WTC11 (cell line): ENCODE measurements around the gene SLC37A1. TPM values are rescaled to one million over a fixed set of nuclear protein-coding genes. Genes with fewer than 3 reads are reported as not detected.

Source experiments
- ATAC-seq: fragments of 200-7000 bp; cut with Tn5 transposase; 2 replicates; pipeline ENCODE4 v1.10.0; 2021; ENCODE audit warnings: mild to moderate bottlenecking, moderate library complexity
- CTCF ChIA-PET: fragments of 300-600 bp; sonication (Branson Sonifier 250); formaldehyde crosslinking; loops from one replicate; lab custom pipeline; 2021; ENCODE audit warnings: antibody characterized with exemption; lab: Charles Lee
- POLR2A ChIA-PET: fragments of 350-600 bp; sonication (Branson Sonifier 250); formaldehyde crosslinking; loops from one replicate; lab custom pipeline; 2021; ENCODE audit warnings: antibody characterized with exemption; lab: Charles Lee
- DNase-seq: peaks from one replicate; pipeline ENCODE4 v3.0.0; 2021; ENCODE audit warnings: low spot score
- H3K27ac Mint-ChIP-seq: 2 replicates; pipeline ENCODE4 v1.8.0; 2021; ENCODE audit warnings: mixed read lengths
- H3K27me3 Mint-ChIP-seq: 2 replicates; pipeline ENCODE4 v1.8.0; 2021; ENCODE audit warnings: low read depth, mild to moderate bottlenecking, moderate library complexity, mixed read lengths
- H3K36me3 Mint-ChIP-seq: 2 replicates; pipeline ENCODE4 v1.8.0; 2021; ENCODE audit warnings: mixed read lengths
- H3K4me1 Mint-ChIP-seq: 2 replicates; pipeline ENCODE4 v1.8.0; 2022; ENCODE audit warnings: mixed read lengths
- H3K4me3 Mint-ChIP-seq: 2 replicates; pipeline ENCODE4 v1.8.0; 2021; ENCODE audit warnings: mild to moderate bottlenecking, moderate library complexity, mixed read lengths
- H3K9me3 Mint-ChIP-seq: 2 replicates; pipeline ENCODE4 v1.8.0; 2021; ENCODE audit warnings: mixed read lengths
- ATF1 ChIP-seq: sonication (generic); formaldehyde crosslinking; IDR thresholded peaks from 2 replicates; pipeline ENCODE4 v1.8.1; 2023; ENCODE audit warnings: mild to moderate bottlenecking, moderate library complexity, missing genetic modification reagents
- EMX1 ChIP-seq: fragments of 250-450 bp; sonication (Bioruptor Pico); IDR thresholded peaks from 2 replicates; pipeline ENCODE4 v1.8.0; 2021; ENCODE audit warnings: mild to moderate bottlenecking
- ESRRA ChIP-seq: sonication (generic); formaldehyde crosslinking; IDR thresholded peaks from 2 replicates; pipeline ENCODE4 v1.8.1; 2022; ENCODE audit warnings: mild to moderate bottlenecking, missing genetic modification reagents, borderline replicate concordance
- FOXJ3 ChIP-seq: sonication (generic); formaldehyde crosslinking; IDR thresholded peaks from 2 replicates; pipeline ENCODE4 v1.9.0; 2021; ENCODE audit warnings: missing genetic modification reagents, mild to moderate bottlenecking, borderline replicate concordance
- FOXK1 ChIP-seq: sonication (generic); formaldehyde crosslinking; IDR thresholded peaks from 2 replicates; pipeline ENCODE4 v1.8.0; 2022; ENCODE audit warnings: mild to moderate bottlenecking, moderate library complexity, missing genetic modification reagents
- FOXP1 ChIP-seq: sonication (generic); formaldehyde crosslinking; IDR thresholded peaks from 2 replicates; pipeline ENCODE4 v1.8.0; 2022; ENCODE audit warnings: missing genetic modification reagents, mild to moderate bottlenecking, moderate library complexity, borderline replicate concordance
- GRHL2 ChIP-seq: fragments of 250-450 bp; sonication (Bioruptor Pico); IDR thresholded peaks from 2 replicates; pipeline ENCODE4 v1.8.0; 2022; ENCODE audit warnings: mild to moderate bottlenecking, moderate library complexity; ENCODE audit not compliant: insufficient replicate concordance, severe bottlenecking
- MXD4 ChIP-seq: fragments of 250-450 bp; sonication (Bioruptor Pico); IDR thresholded peaks from 2 replicates; pipeline ENCODE4 v1.8.0; 2021; ENCODE audit warnings: mild to moderate bottlenecking, moderate library complexity, borderline replicate concordance
- NFATC4 ChIP-seq: fragments of 250-450 bp; sonication (Bioruptor Pico); IDR thresholded peaks from 2 replicates; pipeline ENCODE4 v1.9.0; 2021; ENCODE audit warnings: mild to moderate bottlenecking
- NR1H2 ChIP-seq: sonication (generic); formaldehyde crosslinking; IDR thresholded peaks from 2 replicates; pipeline ENCODE4 v1.9.0; 2021; ENCODE audit warnings: mild to moderate bottlenecking, moderate library complexity, missing genetic modification reagents
- OVOL2 ChIP-seq: fragments of 250-450 bp; sonication (Bioruptor Pico); IDR thresholded peaks from 2 replicates; pipeline ENCODE4 v1.9.0; 2021; ENCODE audit warnings: mild to moderate bottlenecking, borderline replicate concordance
- RELA ChIP-seq: sonication (generic); formaldehyde crosslinking; IDR thresholded peaks from 2 replicates; pipeline ENCODE4 v1.8.1; 2022; ENCODE audit warnings: missing genetic modification reagents, mild to moderate bottlenecking, borderline replicate concordance
- SMAD3 ChIP-seq: sonication (generic); formaldehyde crosslinking; IDR thresholded peaks from 2 replicates; pipeline ENCODE4 v1.8.0; 2022; ENCODE audit warnings: missing genetic modification reagents, mild to moderate bottlenecking, borderline replicate concordance
- SMAD4 ChIP-seq: sonication (generic); formaldehyde crosslinking; IDR thresholded peaks from 2 replicates; pipeline ENCODE4 v1.8.0; 2022; ENCODE audit warnings: mild to moderate bottlenecking, missing genetic modification reagents
- SOX15 ChIP-seq: fragments of 250-450 bp; sonication (Bioruptor Pico); IDR thresholded peaks from 2 replicates; pipeline ENCODE4 v1.9.0; 2021; ENCODE audit warnings: mild to moderate bottlenecking
- SP1 ChIP-seq: sonication (generic); formaldehyde crosslinking; conservative IDR thresholded peaks from 2 replicates; pipeline ENCODE4 v1.8.1; 2022; ENCODE audit warnings: missing genetic modification reagents
- ZNF423 ChIP-seq: fragments of 250-450 bp; sonication (Bioruptor Pico); IDR thresholded peaks from 2 replicates; pipeline ENCODE4 v2.1.2; 2022; ENCODE audit warnings: mild to moderate bottlenecking, moderate library complexity
- ZNF671 ChIP-seq: fragments of 250-450 bp; sonication (Bioruptor Pico); IDR thresholded peaks from 2 replicates; pipeline ENCODE4 v1.8.0; 2021; ENCODE audit warnings: mild to moderate bottlenecking
- total RNA-seq: library from RNA; stranded (reverse); gene quantifications from 3 replicates; pipeline ENCODE4 v1.2.3, GENCODE V29; 2021
- TF ChIP-seq, protein P1 (sequence below): fragments of 250-450 bp; sonication (Bioruptor Pico); IDR thresholded peaks from 2 replicates; pipeline ENCODE4 v1.9.0; 2021; ENCODE audit warnings: moderate library complexity, mild to moderate bottlenecking, inconsistent platforms, borderline replicate concordance
- TF ChIP-seq, protein P2 (sequence below): sonication (generic); formaldehyde crosslinking; IDR thresholded peaks from 2 replicates; pipeline ENCODE4 v1.8.0; 2023; ENCODE audit warnings: missing genetic modification reagents, mild to moderate bottlenecking, borderline replicate concordance
- TF ChIP-seq, protein P3 (sequence below): fragments of 250-450 bp; sonication (Bioruptor Pico); conservative IDR thresholded peaks from 2 replicates; pipeline ENCODE4 v1.9.0; 2021; ENCODE audit warnings: mild to moderate bottlenecking

The SLC37A1 gene
- total RNA-seq, 1 experiment from 2014 or later, result 22.7 TPM

GRCh38 chr21:42594616-42595282 is 81.1 kb downstream of the SLC37A1 start:
- no peak for ATAC-seq
- TF ChIP-seq ESRRA, result no peak
- no peak for TF ChIP-seq FOXK1 (CRISPR knock-in tag)
- TF ChIP-seq NR1H2 (CRISPR knock-in tag), result no peak
- no peak for TF ChIP-seq GRHL2 (CRISPR knock-in tag)
- TF ChIP-seq, protein P1, sequence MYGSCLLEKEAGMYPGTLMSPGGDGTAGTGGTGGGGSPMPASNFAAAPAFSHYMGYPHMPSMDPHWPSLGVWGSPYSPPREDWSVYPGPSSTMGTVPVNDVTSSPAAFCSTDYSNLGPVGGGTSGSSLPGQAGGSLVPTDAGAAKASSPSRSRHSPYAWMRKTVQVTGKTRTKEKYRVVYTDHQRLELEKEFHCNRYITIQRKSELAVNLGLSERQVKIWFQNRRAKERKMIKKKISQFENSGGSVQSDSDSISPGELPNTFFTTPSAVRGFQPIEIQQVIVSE, result no peak
- no peak for TF ChIP-seq ZNF423 (CRISPR knock-in tag)
- TF ChIP-seq, protein P2, sequence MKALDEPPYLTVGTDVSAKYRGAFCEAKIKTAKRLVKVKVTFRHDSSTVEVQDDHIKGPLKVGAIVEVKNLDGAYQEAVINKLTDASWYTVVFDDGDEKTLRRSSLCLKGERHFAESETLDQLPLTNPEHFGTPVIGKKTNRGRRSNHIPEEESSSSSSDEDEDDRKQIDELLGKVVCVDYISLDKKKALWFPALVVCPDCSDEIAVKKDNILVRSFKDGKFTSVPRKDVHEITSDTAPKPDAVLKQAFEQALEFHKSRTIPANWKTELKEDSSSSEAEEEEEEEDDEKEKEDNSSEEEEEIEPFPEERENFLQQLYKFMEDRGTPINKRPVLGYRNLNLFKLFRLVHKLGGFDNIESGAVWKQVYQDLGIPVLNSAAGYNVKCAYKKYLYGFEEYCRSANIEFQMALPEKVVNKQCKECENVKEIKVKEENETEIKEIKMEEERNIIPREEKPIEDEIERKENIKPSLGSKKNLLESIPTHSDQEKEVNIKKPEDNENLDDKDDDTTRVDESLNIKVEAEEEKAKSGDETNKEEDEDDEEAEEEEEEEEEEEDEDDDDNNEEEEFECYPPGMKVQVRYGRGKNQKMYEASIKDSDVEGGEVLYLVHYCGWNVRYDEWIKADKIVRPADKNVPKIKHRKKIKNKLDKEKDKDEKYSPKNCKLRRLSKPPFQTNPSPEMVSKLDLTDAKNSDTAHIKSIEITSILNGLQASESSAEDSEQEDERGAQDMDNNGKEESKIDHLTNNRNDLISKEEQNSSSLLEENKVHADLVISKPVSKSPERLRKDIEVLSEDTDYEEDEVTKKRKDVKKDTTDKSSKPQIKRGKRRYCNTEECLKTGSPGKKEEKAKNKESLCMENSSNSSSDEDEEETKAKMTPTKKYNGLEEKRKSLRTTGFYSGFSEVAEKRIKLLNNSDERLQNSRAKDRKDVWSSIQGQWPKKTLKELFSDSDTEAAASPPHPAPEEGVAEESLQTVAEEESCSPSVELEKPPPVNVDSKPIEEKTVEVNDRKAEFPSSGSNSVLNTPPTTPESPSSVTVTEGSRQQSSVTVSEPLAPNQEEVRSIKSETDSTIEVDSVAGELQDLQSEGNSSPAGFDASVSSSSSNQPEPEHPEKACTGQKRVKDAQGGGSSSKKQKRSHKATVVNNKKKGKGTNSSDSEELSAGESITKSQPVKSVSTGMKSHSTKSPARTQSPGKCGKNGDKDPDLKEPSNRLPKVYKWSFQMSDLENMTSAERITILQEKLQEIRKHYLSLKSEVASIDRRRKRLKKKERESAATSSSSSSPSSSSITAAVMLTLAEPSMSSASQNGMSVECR, result no peak
- no peak for TF ChIP-seq ZNF671 (CRISPR knock-in tag)
- TF ChIP-seq MXD4, result no peak
- TF ChIP-seq ATF1 (CRISPR knock-in tag), result no peak
- no peak for TF ChIP-seq NFATC4
- no peak for TF ChIP-seq FOXP1 (CRISPR knock-in tag)
- Mint-ChIP-seq H3K9me3 (peaks cover 20% of the 10 kb centered on the region), H3K36me3 (no peaks in the 10 kb centered on the region), H3K27me3 (peaks cover 27% of the 10 kb centered on the region), H3K4me1 (peaks cover 14% of the 10 kb centered on the region), H3K27ac (no peak overlapping the region), H3K4me3 (no peak overlapping the region)
- ChIA-PET CTCF (interaction anchor here (0.6 to 2.7 kb wide), 8 partner anchors 23 to 205 kb away, joined by 3 to 66 read pairs (median 8); partner anchors contain the start of gene PDE9A), POLR2A (interaction anchor here (0.6 kb wide), 1 partner anchor 119 kb away, joined by 3 read pairs; no protein-coding TSS in a partner anchor)
- no peak for DNase-seq

GRCh38 chr21:42595283-42596187 is 81.9 kb downstream of the SLC37A1 start:
- Mint-ChIP-seq H3K9me3 (peaks cover 20% of the 10 kb centered on the region), H3K27ac (no peak overlapping the region), H3K4me3 (no peak overlapping the region), H3K36me3 (no peaks in the 10 kb centered on the region), H3K4me1 (peaks cover 14% of the 10 kb centered on the region), H3K27me3 (peaks cover 27% of the 10 kb centered on the region)
- no peak for TF ChIP-seq SOX15 (CRISPR knock-in tag)
- TF ChIP-seq OVOL2 (CRISPR knock-in tag), result no peak
- no peak for TF ChIP-seq RELA (CRISPR knock-in tag)
- no peak for TF ChIP-seq SMAD3 (CRISPR knock-in tag)
- no peak for TF ChIP-seq ATF1 (CRISPR knock-in tag)
- TF ChIP-seq, protein P3, sequence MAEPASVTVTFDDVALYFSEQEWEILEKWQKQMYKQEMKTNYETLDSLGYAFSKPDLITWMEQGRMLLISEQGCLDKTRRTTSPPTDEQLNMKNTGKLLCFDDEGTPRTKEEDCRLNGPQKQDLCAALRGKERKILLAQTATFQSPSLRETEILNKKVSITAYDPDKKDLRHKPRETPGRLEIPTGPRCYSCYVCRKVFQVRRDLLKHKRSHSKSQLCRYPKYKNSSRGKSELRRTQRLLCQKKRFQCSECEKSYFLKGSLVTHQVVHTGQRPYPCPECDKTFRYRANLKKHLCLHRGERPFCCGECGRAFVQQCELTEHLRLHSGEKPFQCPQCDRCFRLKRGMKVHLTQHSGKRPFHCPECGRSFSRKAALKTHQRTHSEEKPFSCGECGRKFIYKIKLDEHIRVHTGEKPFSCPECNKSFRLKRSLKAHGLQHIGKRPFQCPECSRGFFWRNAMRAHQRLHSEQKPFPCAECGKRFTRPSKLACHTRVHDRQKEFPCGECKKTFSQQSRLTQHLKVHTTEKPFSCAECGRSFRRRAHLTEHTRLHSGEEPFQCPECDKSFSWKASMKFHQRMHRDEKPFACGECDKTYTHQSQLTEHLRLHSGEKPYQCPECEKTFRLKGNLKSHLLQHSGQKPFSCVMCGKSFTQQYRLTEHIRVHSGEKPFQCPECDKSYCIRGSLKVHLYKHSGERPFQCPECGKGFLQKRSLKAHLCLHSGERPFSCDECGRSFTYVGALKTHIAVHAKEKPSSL (CRISPR knock-in tag), result no peak
- TF ChIP-seq EMX1 (CRISPR knock-in tag), result no peak
- no peak for TF ChIP-seq SP1 (CRISPR knock-in tag)
- TF ChIP-seq FOXJ3 (CRISPR knock-in tag), result no peak
- no peak for TF ChIP-seq ESRRA
- TF ChIP-seq GRHL2 (CRISPR knock-in tag), result no peak
- no peak for TF ChIP-seq SMAD4 (CRISPR knock-in tag)
- ChIA-PET CTCF (interaction anchor here (2.7 kb wide), 1 partner anchor 22 kb away, joined by 12 read pairs; no protein-coding TSS in a partner anchor), POLR2A (no interaction called here)
- DNase-seq (no peak), ATAC-seq (no peak)
